Stimulated activated CD4-positive, alpha-beta T cell treated with anti-CD3 and anti-CD28 coated beads, Interleukin-12 subunit alpha, Interleukin-12 subunit beta, amount 100 ng/mL, for 48 hours (primary cell): ENCODE data around the gene FRMD1.

ENCODE experiments used
- DNase-seq, 3 donors: peaks; one replicate each; pipeline ENCODE4 v3.0.0-alpha.2; 2020; ENCODE audit warnings: low read depth in 2 of 3, low spot score in 1 of 3

Gene FRMD1

GRCh38 chr6:168056892-168057527, 22.0 kb downstream of the FRMD1 start:
- DNase-seq: no peak

DNA sequence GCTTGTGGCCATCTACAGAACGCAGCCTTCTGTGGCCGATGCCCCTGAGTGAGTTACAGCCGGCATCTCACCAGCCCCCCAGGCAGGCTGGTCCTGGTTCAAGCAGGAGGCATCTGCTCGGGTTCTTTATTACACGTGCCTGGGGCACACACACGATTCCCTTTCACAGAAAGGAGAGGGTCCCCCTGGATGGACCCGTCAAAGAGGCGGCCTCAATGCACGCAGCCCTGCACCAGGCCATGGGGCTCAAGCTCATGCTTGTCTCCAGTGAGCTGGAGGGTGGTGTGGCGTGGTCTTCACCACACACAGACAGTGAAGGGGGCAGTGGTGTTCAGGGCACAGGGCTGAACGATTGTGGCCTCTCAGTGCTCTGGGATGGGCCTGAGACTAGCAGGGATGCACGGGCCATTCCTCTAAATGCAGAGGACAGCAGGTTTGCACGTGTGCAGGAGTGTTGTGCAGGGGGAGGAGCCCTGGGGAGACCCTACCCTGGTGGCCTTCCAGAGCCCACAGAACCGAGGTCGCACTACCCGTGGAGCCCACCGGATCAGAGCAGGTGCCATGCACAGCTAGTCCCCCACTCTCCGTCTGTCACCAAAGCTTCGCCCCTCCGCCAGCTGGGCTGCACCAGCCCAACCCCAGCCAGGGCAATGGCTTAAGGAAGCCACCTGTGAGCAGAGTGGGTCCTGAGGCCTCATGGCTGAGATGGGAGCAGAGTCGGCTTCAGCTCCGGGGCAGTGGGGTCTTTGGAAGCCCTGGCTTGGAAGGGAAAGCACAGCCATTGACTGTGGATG, 23.1 kb downstream of the FRMD1 start:
- no peak for DNase-seq

DNA sequence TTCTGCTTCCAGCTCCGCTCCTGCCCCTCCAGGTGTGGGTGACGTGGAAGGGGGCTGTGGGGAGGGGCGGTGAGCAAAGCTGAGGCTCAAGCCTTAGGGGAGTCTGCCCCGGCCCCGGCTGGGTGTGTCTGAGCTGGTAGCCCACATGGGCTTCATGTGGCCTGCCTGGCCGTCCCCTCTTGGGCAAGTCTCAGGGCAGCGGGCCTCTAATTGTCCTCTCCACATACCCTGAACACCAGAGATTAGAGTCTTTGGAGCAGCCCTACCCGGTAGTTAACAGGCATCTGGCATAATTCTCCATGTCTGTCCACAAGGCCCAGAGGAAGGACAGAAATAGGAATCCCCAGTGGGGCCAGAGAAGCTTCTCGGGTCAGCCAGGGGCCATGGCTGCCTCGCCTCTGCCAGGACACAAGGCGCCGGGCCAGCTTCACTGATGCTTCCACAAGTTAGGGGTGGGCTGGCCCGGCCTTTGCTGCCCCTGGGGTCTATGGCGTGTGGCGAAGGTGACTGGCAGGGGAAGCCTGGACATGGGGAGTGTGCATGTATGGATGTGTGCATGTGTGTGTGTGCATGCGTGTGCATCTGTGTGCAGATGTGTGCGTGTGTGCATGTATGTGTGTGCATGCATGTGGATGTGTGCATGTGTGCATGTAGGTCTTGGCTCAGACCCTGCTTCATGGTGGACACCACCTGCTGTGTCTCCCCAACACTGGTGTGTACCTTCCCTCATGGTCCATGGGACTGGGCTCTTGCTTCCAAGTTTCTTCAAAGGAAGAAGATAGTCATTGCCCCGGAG, 24.0 kb downstream of the FRMD1 start:
- DNase-seq: no peak

GRCh38 chr6:168053957-168054471, 25.0 kb downstream of the FRMD1 start:
- DNase-seq: no peak

GRCh38 chr6:168053086-168053956, 25.7 kb downstream of the FRMD1 start:
- DNase-seq: no peak

DNA sequence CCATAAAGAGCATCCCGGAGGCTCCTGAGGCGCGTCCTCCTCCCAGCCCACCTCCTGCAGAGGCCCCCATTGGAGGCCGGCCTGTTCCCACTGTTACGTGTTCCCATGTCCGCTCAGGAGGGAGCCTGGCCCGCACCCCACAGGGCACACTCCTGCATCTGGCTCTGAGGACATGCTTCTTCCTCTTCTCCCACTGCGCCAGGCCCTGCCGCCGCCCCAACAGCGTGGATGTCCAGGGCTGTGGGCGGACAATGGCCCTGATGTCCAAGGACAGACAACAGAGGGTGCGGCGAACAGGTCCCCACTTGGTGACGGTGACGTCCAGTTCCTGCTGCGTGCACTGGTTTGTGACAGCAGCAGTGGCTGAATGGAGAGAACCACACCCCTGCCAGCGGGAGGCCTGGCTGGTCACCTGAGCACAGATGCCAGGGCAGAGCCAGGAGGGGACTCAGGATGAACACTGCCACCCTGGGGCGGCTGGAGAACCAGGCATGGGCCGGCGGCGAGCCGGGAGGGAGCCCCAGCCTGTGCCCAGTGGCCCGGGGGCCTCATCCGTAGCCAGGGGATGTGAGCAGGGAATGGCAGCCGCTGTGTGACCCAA, 26.6 kb downstream of the FRMD1 start:
- no peak for DNase-seq

DNA sequence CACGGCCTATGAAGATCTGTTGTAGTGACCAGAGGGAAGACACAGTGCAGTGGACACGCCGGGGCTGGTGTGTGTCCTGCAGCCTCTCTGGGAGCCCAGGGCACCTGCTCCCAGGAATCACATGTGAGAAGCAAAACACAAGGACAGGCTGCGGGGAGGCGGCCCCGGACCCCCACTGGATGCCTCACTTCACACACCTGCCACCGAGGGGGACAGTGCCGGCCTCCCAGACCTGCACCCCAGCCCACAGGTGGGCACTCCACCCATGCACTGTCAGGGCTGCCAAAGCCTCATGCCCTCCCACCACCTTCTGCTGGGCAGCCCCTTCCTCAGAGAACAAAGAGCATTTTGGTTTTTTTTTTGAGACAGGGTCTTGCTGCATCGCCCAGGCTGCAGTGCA, 27.4 kb downstream of the FRMD1 start:
- DNase-seq: no peak

- DNase-seq: no peak
These were observed 28.0 kb downstream of the FRMD1 start for GRCh38 chr6:168050881-168051586.

DNA sequence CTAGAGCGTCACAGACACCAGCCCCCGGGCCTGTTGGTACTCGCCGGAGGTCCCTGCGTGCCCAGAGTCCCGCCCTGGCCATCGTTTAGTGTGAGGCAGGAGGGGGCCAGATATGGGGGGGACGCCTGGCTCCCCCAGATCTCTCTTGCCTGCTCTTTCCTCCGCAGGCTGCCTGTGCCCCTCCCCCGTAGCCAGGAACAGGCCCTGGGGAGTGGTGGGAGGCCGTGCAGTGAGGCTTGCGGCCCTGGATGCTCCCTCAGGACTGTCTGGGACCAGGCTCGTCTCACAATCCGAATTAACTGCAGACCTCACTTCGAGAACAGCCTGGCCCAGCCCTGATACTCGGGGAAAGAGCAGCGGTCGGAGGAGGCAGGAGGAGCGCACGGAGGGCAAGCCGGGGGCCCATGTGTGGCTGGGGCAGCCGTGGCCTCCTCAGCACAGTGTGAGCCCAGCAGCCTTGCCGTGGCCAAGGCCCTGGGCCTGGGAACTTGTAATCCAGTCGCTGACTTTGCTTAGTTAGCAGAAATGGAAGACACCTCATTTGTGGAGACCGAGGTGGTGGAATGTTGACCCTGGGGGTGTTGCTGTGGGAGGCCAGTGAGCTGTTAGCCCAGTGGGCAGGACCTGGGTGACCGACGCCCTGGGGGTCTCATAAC, 28.7 kb downstream of the FRMD1 start:
- no peak for DNase-seq

DNA sequence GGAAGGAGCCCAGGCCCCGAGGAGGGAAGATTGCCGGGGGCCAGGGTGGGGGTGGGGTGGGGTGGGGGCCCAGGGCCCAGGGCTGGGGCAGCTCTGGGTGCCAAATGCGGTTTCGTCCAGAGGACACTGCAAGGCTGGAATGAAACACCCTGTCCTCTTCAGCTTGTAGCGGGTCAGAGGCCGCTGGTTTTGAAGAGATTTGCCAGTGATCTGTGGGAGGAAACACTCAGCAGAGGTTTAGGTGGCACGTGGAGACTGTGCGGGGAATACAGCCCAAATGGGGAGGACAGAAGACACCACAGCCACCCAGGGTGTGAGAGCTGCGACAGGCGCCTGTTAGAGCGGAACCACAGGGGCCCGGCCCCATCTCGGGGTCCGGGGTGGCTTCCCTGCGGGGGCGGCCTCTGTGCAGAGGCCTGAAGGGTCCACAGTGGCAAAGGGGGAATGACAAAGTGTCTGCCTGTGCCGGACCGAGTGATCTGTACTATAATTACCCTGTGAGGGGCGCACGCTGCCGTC, 29.2 kb downstream of the FRMD1 start:
- no peak for DNase-seq

DNA sequence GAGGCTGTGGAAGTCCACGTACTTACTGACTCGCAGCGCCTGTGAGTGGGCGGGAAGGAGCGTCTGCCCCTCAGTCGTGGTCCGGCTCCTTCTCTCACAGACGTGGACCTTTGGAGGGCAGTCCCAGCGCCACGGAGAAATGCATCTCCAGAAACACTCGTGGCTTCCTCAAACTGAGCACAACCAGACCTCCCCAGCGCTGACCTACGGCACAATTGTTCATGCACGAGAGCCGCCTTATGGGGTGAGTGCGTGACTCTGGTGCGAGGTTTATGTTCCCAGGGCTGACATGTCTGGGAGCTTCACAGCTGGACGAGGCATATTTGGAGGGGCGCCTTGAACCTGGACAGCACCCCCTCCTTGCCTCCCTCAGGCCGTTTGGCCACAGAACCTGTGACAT, 29.7 kb downstream of the FRMD1 start:
- no peak for DNase-seq

GRCh38 chr6:168048724-168049025, 30.3 kb downstream of the FRMD1 start:
- DNase-seq: no peak

GRCh38 chr6:168047841-168048723, 30.9 kb downstream of the FRMD1 start:
- DNase-seq: no peak

- DNase-seq: no peak
These were observed 32.3 kb downstream of the FRMD1 start for GRCh38 chr6:168046696-168047095.

DNA sequence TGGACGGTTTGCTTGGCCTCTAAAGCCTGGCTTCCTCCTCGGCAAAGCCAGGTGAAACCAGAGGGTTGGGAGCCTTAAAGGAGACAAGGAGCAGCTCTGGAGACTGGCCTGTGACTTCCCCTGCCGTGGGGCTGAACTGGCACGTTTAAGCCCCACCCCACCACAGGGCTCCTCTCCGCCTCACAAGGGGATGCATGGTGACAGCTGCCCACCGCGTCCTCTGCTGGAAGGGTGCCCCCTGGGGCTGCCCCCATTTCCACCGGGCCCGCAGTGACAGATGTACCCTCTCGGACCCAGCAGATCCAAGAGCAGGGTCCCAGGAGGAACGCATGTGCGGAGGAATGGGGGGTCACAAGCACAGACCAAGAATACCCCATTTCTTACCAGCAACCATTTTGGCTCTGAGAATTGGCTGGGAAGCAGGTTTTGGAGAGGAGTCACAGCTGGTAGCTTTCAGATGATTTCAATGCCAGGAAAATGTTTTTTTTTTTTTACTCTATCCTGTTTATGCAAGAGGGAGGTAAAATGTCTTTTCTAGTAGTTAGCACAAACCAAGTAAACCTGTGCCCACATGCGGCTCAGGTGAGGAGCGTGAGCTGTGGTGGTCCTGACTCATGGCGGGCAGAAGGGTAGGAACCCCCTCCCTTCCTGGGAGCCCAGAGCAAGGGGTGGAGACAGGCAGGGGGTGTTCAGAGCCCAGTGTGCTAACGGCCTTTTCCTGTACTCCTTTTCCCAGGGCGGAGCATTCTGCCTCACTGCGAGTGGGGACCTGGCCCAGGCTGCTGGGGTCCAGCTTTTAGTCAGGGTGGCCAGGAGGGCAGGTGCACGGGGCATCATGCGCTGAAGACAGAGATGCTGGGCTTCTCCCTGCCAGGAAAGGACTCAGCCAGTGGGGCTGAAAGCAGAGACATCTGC, 33.0 kb downstream of the FRMD1 start:
- DNase-seq: no peak

GRCh38 chr6:168045141-168045691, 33.8 kb downstream of the FRMD1 start:
- DNase-seq: no peak
